Right lobe of liver (tissue), 4 donors: ENCODE data around the gene SRSF2.

Experiments
- POLR2A ChIP-seq: fragments of 450-650 bp; IDR thresholded peaks from one replicate; pipeline ENCODE4 v1.6.1; 2017; ENCODE audit warnings: antibody characterized with exemption, mild to moderate bottlenecking
- TF ChIP-seq, protein P1 (sequence below), 4 donors: fragments of 200-600 bp in 3 of 4; fragments of 450-650 bp in 1 of 4; IDR thresholded peaks; one replicate each; pipeline versions ENCODE4 v1.5.1 to v1.8.0; 2016 to 2022; ENCODE audit warnings: antibody characterized with exemption in 4 of 4, mild to moderate bottlenecking in 2 of 4
- donor health status: DM: no; HTN: no; CAD: no.
- donor health status: DM: no; HTN: no; CAD: no.
- donor health status: DM: no; HTN: yes; CAD: no.

DNA sequence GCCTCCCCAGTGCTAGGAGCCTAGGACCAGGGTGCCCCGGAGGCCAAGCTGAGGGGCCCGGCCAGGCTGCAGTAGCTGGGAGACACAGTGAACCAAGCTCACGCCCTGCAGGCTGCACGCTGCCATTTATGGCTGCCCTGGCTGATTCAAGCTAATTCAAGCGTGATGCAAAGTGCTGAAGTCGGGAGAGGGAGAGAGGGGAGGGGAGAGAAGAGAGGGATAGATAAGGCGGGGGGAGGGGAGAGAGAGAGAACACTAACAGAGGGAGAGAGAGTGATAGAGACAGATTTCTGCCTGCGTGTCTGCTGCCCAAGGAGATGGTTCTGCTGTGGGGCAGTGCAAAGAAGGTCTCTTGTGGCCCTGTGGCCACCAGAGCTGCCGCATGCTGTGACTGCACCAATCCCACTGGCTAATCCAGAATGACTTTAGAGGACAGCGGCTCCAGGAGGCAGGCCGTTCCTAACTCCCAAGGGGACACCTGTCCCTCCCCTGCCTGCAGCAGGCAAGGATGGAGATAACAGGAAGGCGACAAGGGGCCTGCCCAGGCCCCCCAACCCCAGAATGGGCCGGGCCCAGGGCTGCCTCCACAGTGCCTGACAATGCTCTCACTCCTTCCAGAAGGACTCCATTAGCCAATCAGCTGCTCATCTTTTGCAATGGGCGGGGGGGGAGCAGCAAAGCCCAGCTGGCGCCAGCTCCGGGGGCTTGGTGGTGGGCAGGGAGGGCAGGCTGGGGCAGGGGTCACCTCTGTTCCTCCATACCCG is 39.2 kb downstream of the SRSF2 start:
- TF ChIP-seq, protein P1, sequence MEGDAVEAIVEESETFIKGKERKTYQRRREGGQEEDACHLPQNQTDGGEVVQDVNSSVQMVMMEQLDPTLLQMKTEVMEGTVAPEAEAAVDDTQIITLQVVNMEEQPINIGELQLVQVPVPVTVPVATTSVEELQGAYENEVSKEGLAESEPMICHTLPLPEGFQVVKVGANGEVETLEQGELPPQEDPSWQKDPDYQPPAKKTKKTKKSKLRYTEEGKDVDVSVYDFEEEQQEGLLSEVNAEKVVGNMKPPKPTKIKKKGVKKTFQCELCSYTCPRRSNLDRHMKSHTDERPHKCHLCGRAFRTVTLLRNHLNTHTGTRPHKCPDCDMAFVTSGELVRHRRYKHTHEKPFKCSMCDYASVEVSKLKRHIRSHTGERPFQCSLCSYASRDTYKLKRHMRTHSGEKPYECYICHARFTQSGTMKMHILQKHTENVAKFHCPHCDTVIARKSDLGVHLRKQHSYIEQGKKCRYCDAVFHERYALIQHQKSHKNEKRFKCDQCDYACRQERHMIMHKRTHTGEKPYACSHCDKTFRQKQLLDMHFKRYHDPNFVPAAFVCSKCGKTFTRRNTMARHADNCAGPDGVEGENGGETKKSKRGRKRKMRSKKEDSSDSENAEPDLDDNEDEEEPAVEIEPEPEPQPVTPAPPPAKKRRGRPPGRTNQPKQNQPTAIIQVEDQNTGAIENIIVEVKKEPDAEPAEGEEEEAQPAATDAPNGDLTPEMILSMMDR (IDR thresholded peaks at IDR 0.05): no peak
- TF ChIP-seq POLR2A: no peak
